ENCODE data around the gene MEG3. TPM values are rescaled to one million over a fixed set of nuclear protein-coding genes. Genes with fewer than 3 reads are reported as not detected.

Gene MEG3
- total and polyA plus RNA-seq, 4 experiments from 2014 or later = not detected

- H3K27ac Mint-ChIP-seq = no peak overlapping the region
- no peaks in the 10 kb centered on the region for H3K4me1 Mint-ChIP-seq
- H3K9me3 Mint-ChIP-seq = no peaks in the 10 kb centered on the region
- no peak overlapping the region for H3K27ac ChIP-seq (ENCODE audit: low read depth, low read length)
- H3K4me3 Mint-ChIP-seq = no peak overlapping the region
- no peaks in the 10 kb centered on the region for H3K9me3 ChIP-seq (ENCODE audit: control insufficient read depth in 1 of 2, low read length in 2 of 2)
- H3K36me3 Mint-ChIP-seq = no peaks in the 10 kb centered on the region
- no peaks in the 10 kb centered on the region for H3K36me3 ChIP-seq (ENCODE audit: insufficient read depth, low read length)
- DNase-seq = no peak
- no peak overlapping the region for H3K4me3 ChIP-seq (ENCODE audit: low read length in 2 of 2)
- no peaks in the 10 kb centered on the region for H3K27me3 ChIP-seq (ENCODE audit: insufficient read depth, low read length)
- CTCF ChIA-PET (ENCODE audit: partially characterized antibody) = interaction anchor here (1.4 kb wide), 1 partner anchor 12 kb away, joined by 3 read pairs; no protein-coding TSS in a partner anchor
- peaks cover 0 to 1% of the 10 kb centered on the region in 2 donors for H3K27me3 Mint-ChIP-seq
- H3K4me1 ChIP-seq (ENCODE audit: insufficient read depth, low read length) = no peaks in the 10 kb centered on the region
- intact Hi-C loops (cut with micrococcal nuclease) = no loop called here
- POLR2A ChIA-PET (ENCODE audit: partially characterized antibody) = no interaction called here
Observed at GRCh38 chr14:100865682-100866591, 40.0 kb downstream of the MEG3 start.

- no peaks in the 10 kb centered on the region for H3K9me3 Mint-ChIP-seq
- no peaks in the 10 kb centered on the region for H3K4me1 ChIP-seq (ENCODE audit: insufficient read depth, low read length)
- CTCF ChIA-PET (ENCODE audit: partially characterized antibody) = no interaction called here
- no peak overlapping the region for H3K27ac ChIP-seq (ENCODE audit: low read depth, low read length)
- H3K36me3 Mint-ChIP-seq = no peaks in the 10 kb centered on the region
- H3K27me3 ChIP-seq (ENCODE audit: insufficient read depth, low read length) = no peaks in the 10 kb centered on the region
- intact Hi-C loops (cut with micrococcal nuclease) = no loop called here
- H3K27me3 Mint-ChIP-seq = peaks cover 0 to 3% of the 10 kb centered on the region in 2 donors
- H3K4me1 Mint-ChIP-seq = no peaks in the 10 kb centered on the region
- H3K36me3 ChIP-seq (ENCODE audit: insufficient read depth, low read length) = no peaks in the 10 kb centered on the region
- no peaks in the 10 kb centered on the region for H3K9me3 ChIP-seq (ENCODE audit: control insufficient read depth in 1 of 2, low read length in 2 of 2)
- no peak overlapping the region for H3K4me3 ChIP-seq (ENCODE audit: low read length in 2 of 2)
- H3K27ac Mint-ChIP-seq = no peak overlapping the region
- no peak overlapping the region for H3K4me3 Mint-ChIP-seq
- POLR2A ChIA-PET (ENCODE audit: partially characterized antibody) = no interaction called here
- no peak for DNase-seq
Observed at GRCh38 chr14:100866666-100867630, 41.0 kb downstream of the MEG3 start.

- Mint-ChIP-seq H3K9me3 (no peaks in the 10 kb centered on the region), H3K4me3 (no peak overlapping the region), H3K27me3 (peaks cover 0 to 3% of the 10 kb centered on the region in 2 donors), H3K4me1 (peaks cover 0 to 6% (median 0%) of the 10 kb centered on the region in 4 donors), H3K27ac (no peak overlapping the region), H3K36me3 (no peaks in the 10 kb centered on the region)
- Histone ChIP-seq H3K27ac (ENCODE audit: low read depth, low read length) (no peak overlapping the region), H3K27me3 (ENCODE audit: insufficient read depth, low read length) (no peaks in the 10 kb centered on the region), H3K9me3 (ENCODE audit: control insufficient read depth in 1 of 2, low read length in 2 of 2) (no peaks in the 10 kb centered on the region), H3K4me1 (ENCODE audit: insufficient read depth, low read length) (no peaks in the 10 kb centered on the region), H3K4me3 (ENCODE audit: low read length in 2 of 2) (no peak overlapping the region), H3K36me3 (ENCODE audit: insufficient read depth, low read length) (no peaks in the 10 kb centered on the region)
- POLR2A ChIA-PET (ENCODE audit: partially characterized antibody) = no interaction called here
- intact Hi-C loops (cut with micrococcal nuclease) = no loop called here
- CTCF ChIA-PET (ENCODE audit: partially characterized antibody) = no interaction called here
- DNase-seq = no peak
Observed at GRCh38 chr14:100867631-100868315, 41.9 kb downstream of the MEG3 start.

- H3K27me3 Mint-ChIP-seq = peaks cover 0 to 3% of the 10 kb centered on the region in 2 donors
- DNase-seq = no peak
- Histone ChIP-seq H3K4me3 (ENCODE audit: low read length in 2 of 2) (no peak overlapping the region), H3K27me3 (ENCODE audit: insufficient read depth, low read length) (no peaks in the 10 kb centered on the region), H3K27ac (ENCODE audit: low read depth, low read length) (no peak overlapping the region), H3K4me1 (ENCODE audit: insufficient read depth, low read length) (no peaks in the 10 kb centered on the region), H3K9me3 (ENCODE audit: control insufficient read depth in 1 of 2, low read length in 2 of 2) (no peaks in the 10 kb centered on the region), H3K36me3 (ENCODE audit: insufficient read depth, low read length) (no peaks in the 10 kb centered on the region)
- no peak overlapping the region for H3K4me3 Mint-ChIP-seq
- POLR2A ChIA-PET (ENCODE audit: partially characterized antibody) = no interaction called here
- H3K36me3 Mint-ChIP-seq = no peaks in the 10 kb centered on the region
- CTCF ChIA-PET (ENCODE audit: partially characterized antibody) = no interaction called here
- H3K9me3 Mint-ChIP-seq = peaks cover 0 to 2% (median 0%) of the 10 kb centered on the region in 8 donors
- H3K4me1 Mint-ChIP-seq = peaks cover 0 to 7% (median 0%) of the 10 kb centered on the region in 4 donors
- peak overlapping the region in 1 of 7 donors; percentile 10 for H3K27ac Mint-ChIP-seq
- intact Hi-C loops (cut with micrococcal nuclease) = no loop called here
Observed at GRCh38 chr14:100868621-100869370, 42.9 kb downstream of the MEG3 start.

GRCh38 chr14:100871234-100872186, 45.6 kb downstream of the MEG3 start:
- CTCF ChIA-PET (ENCODE audit: partially characterized antibody) = no interaction called here
- Histone ChIP-seq H3K27ac (ENCODE audit: low read depth, low read length) (no peak overlapping the region), H3K36me3 (ENCODE audit: insufficient read depth, low read length) (no peaks in the 10 kb centered on the region), H3K4me1 (ENCODE audit: insufficient read depth, low read length) (no peaks in the 10 kb centered on the region), H3K4me3 (ENCODE audit: low read length in 2 of 2) (no peak overlapping the region), H3K9me3 (ENCODE audit: control insufficient read depth in 1 of 2, low read length in 2 of 2) (no peaks in the 10 kb centered on the region), H3K27me3 (ENCODE audit: insufficient read depth, low read length) (no peaks in the 10 kb centered on the region)
- H3K4me1 Mint-ChIP-seq = peaks cover 0 to 7% (median 0%) of the 10 kb centered on the region in 4 donors
- DNase-seq = no peak
- H3K27ac Mint-ChIP-seq = peak overlapping the region in 1 of 7 donors; percentile 59
- peaks cover 0 to 2% (median 0%) of the 10 kb centered on the region in 8 donors for H3K9me3 Mint-ChIP-seq
- H3K4me3 Mint-ChIP-seq = no peak overlapping the region
- H3K36me3 Mint-ChIP-seq = no peaks in the 10 kb centered on the region
- intact Hi-C loops (cut with micrococcal nuclease) = no loop called here
- POLR2A ChIA-PET (ENCODE audit: partially characterized antibody) = no interaction called here
- H3K27me3 Mint-ChIP-seq = peaks cover 0 to 3% of the 10 kb centered on the region in 2 donors
